NCI-H774 (cell line): ENCODE results near the gene SLC29A1.

Experiments used
- DNase-seq: peaks from one replicate; lab custom pipeline; 2025; lab: John Stamatoyannopoulos, UW

The SLC29A1 gene

DNA sequence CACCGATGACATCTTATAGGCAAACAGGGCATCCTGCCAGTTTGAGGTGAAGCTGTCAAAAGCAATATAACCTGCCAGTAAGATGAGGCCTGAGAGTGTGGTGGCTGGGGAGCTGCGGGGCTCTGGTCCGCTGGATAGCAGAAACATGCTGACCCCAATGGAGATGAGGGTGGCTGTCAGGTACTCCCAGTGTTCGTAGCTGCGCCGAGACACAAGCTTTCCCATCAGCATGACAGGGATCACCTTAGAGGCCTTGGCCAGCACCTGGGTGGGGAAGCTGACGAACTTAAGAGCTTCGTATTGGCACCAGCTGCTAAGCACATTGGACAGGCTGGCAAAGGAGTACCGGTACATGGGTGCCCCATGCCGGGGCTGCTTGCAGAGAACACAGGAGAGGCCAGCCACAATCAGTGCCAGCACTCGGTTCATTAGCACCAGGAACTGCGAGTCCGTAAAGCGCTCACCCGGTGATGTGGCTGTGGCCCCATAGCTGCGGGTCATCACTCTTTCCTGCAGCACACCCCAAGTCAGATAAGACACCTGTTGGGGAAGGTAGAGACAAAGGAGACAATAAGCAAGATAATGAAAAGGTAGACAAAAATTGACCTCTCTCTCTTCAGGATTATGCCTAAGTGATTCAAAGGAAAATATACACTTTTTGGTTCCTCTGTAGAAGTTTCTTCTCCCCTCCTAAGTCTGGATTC lies 31.9 kb downstream of the SLC29A1 start:
- DNase-seq = no peak

DNA sequence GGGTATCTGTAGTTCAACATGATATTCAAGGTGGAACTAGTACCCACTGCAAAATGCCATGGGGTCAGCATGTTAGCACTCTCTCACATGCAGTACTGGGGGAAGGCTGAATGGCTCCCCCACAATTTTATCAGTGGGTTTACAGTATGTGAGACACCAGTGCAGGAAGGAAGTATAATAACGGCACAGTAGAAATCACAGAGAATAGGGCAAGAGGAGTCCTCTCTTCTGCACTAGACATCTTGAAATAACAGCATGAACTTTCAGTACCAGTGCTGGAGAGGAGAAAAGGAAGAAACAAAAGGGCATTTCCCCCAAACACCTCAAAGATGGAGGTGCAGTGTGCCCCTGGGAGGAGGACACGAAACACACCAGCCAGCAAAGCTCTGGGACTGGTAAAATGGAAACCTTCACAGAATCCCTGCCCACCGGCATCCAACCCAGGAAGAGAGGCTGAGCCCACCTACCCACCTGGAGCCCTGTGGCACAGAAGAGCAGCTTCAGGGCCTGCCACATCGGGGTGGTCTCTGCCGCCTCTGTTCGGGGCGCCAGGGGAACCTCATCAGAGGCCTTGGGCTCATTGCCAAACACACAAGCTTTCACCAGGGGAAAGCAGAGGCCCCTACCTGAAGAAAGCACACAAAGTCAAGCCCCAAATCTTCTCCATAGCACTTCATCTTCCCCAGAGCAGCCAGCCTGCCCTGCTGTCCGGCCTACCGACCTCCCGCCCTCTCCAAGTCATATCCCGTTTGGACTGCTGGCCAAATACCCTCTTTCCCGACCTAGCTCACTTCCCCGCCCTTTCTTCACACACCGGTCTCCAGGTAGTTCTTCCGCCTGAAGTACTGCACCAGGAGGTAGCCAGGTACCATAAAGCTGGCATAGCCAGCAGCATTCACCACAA lies 32.7 kb downstream of the SLC29A1 start:
- no peak for DNase-seq

DNA sequence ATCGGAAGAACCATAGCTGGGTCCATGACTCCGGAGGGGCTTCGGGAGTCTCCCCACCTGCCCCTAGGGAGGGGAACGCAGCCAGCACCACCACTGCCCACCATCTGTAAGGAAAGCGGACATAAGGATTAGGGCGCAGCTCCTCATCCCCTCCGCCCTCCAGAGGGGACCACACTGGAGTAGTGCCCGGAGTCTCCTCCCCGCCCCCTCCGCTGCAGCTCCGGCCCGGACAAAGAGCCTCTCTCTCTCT lies 33.3 kb downstream of the SLC29A1 start:
- DNase-seq = no peak

DNA sequence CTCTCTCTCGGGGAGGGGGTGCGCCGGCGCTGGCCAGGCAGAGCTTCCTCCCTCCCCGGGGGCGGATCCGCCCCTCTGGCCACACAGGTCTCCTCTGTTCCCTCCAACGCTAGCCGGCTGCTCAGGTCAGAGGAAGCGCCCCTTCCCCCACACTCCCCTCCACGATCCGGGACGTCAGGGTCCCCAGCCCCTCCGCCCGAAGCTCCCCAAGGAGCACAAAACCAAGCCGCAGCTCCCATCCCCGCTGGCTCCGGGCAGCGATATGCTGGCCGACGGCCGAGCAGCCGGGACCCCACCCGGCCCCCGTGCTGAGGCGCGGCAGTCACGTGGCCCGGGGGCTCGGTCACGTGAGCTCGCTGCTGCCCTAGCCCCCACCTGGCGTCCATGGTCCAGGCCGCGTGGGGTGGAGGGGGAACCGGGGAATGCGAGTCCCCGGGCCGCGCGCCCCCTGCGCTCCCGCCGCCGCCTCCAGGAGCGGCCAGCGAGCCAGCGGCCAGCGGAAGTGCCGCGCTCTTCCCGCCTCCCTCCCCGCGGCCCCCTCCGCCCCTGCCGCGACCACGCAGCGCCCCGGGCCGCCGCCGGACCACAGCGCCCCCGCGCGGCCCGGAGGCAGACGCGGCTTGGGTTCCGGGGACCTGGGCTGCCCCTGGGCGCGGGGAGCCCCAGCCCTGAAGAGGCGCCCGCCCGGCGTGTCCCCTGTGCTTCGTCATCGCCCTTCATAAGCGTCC lies 33.8 kb downstream of the SLC29A1 start, which contains the start of gene SLC35B2:
SLC35B2 (minus strand) TSS at position 504 of the 728 bp plus-strand sequence; CDS start at position 386, 118 bp downstream.
- peak; percentile 53 for DNase-seq

DNA sequence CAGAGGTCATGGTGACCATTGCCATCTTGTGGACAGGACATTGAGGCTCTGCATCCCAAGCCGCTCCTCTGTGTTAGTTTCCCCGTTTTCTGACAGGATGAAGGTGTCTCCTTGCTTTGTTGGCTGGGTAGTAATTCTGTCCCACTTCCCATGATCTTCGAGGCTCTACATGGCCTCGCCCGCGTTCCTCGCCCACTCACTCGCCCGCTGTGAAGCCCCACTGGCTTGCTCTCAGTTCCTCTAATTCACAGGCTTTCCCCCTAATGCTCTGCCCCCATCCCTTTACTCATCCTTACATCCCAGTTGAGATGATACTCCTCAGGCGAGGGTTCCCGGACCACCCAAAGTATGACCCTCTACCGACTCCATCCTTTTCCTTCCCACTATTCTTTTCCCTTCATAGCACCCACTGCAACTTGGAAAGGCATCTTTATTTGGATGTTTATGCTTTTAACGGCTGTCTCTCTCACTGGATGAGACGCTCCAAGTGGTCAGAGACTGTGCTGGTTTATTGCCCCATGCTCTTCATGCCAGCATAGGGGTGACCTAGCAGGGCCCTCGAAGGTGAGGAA lies 34.4 kb downstream of the SLC29A1 start:
- no peak for DNase-seq

DNA sequence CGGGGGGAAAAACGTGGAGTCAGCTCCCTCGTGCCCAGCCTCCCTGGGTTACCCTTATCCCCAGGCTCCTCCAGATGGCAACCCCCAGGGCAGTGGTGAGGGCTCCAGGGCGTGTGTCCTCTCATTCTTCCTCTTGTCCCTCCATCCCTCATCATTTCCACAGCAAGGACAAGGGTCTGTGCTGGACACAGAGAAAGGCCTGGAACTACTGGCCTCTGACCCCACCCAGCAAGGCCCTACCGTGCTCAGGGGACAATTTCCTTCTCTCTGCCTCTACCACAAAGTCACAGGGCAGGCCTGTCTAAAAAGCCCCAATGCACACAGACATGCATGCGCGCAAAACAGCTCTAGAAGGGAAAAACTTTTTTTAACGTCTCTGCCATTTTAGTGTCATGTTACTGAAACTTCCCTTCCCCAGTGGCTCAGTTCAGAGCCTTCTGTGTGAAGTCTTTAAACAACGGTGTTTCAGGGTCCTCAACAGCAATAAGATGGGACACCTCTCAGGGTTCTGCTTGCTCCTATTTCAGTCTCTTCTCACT lies 35.0 kb downstream of the SLC29A1 start:
- DNase-seq = no peak

DNA sequence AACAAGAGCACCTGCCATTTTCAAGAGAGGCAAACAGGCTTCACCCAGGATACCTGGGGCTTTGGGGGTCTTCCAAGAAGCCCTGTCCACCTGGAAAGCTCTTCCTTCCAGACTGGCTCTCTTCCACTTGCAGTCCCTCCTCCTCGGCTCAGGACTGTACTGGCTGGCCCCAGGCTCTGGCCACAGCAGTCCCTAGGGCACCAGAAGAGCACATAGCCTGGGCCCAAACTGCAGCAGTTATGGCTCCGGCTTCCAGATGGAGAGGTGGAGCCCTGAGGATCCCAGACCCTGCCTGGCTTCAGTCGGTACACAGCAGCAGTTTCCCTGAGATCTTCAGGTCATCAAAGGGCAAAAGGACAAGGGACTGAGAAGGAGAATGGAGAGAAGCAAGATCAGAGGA lies 35.5 kb downstream of the SLC29A1 start:
- DNase-seq = no peak

DNA sequence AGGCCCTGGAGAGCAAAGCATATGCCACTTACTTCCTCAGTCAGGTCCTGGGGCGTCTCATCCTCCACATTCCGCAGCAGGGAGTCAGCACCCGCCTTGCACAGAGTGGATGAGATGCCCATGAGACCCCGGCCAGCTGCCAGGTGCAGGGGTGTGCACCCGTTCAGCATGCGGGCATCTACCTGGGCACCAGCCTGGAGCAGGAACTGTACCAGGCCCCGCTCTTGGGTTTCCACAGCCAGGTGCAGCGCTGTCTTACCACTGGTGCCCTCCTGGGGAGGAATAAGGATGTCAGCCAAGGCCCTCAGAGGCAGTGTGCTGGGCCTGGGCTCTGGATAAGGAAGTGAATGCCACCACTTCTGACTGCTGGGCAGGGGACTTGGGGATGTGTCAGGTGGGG lies 36.6 kb downstream of the SLC29A1 start:
- DNase-seq = no peak

DNA sequence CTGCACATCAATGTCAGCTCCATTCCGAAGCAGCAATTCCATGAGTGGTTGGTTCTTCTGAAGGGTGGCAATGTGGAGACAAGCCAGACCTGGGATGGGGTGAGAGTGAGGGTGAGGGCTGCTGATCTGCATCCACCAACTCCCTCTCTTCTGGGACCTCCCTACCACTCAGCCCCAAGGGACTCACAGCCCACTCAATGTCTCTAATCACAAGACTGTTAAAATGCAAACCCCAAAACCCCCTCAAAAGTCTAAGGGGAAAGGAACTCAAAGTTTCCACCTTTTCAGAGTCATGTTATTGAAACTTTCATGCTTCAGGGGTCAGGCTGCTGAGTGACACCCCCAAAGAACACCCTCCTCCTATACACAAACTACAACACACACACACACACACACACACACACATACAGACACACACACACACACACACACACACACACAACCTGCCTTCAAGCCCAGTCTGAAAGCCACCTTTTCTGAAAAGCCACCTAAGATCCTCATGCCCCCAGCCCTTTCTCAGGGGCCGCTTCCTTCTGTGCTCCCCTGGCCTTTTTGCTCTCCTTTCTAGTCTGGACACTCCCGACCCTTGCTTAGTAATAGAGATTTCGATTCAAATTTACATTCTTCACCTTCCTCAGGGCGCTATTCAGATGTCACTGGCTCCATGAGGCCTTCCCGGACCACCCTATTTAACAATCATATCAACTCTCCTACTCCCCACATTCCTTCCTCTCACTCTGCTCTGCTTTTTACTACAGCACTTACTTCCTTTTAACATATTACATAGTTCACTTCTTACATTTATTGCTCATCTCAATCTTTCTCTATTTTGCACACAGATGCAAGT lies 37.3 kb downstream of the SLC29A1 start:
- no peak for DNase-seq

DNA sequence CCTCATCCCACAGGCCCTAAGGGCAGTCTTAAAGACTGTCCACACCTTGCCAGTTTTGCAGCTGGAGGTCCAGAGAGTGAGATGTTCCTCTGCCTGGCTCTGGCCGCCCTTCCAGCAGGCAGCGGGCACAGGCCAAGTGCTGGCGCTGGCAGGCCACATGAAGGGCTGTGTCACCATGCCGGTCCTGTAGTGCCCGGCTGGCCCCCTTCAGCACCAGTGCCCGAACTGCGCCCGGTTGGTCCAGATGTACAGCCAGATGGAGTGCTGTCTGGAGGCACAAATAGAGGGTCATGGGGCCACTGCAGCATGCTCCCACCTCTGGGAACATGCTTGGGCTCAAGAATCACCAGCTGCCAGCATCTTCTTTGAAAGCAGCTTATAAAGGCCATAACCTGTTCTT lies 38.2 kb downstream of the SLC29A1 start:
- DNase-seq = no peak

DNA sequence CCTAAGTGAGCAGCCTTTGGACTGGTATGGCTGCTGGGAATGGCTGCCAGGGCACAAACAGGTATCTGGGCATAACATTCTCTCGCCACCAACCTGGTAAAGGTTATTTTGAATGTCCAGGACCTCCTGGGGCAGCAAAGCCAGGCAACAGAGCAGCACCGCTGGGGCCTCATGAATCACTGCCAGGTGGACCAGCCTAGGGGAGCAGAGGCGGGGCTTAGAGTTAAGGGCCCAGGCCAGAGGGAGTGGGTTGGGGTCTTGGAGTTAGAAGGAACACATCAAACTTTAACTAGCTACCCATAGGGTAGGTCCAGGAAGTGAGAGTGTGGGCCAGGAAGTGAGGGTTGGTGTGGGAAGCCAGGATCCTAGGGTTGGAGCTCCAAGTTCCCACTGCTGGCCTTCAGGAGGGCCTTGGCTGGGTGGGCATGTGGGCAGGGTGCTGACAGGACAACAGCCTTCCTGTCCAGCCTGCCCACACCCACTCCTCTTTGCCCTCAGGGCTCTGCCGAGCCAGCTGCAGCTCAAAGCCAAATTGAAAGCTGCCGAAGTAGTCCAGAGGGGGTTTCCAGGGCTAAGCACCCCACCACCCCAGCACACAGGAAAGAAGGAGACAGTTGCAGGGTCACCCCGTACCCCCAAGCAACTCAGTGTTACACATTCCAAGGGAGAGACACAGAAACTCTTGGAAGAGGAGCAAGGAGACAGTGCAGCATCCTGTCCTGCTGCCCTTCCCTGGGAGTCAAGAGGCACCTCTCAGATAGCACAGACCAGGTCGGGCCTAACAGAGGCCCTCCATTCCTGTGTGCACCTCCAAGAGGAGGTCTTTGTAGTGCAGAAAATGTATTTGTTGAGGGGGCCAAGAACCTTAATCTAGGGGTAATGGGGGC lies 39.3 kb downstream of the SLC29A1 start:
- DNase-seq = no peak

DNA sequence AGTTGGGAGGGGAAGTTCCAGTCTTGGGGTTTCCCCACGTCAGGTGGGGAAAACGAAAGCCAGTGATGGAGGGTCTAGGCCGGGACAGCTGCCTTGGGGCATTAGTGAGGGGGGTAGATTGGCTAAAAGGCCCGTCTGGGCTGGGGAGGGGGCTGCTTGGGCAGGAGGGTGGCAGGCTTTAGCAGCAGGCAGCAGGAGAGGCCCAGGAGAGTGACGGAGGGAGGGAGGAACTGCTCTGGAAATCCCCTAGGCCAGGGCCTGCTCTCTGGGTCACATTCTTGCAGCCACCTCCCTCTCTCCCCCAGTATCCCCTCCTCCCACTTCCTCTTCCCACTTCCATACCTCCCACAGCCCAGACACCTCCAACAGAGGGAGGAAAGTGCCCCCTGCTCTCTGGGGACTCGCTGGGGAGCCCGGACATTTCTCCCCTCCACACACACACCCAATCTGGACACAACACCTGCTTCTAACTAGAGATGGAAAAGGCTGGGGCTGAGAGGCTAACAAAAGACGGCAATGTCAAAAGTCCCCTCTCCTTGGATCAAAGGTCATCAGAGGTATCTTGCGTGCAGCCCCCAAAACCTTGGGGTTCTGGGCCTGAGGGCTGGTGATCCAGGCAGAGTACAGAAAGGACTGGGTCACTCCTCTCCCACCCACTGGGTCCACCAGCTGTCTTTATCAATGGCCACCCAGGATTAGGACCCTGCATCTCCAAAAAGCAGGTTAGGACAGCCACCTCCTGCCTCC lies 40.1 kb downstream of the SLC29A1 start:
- no peak for DNase-seq

DNA sequence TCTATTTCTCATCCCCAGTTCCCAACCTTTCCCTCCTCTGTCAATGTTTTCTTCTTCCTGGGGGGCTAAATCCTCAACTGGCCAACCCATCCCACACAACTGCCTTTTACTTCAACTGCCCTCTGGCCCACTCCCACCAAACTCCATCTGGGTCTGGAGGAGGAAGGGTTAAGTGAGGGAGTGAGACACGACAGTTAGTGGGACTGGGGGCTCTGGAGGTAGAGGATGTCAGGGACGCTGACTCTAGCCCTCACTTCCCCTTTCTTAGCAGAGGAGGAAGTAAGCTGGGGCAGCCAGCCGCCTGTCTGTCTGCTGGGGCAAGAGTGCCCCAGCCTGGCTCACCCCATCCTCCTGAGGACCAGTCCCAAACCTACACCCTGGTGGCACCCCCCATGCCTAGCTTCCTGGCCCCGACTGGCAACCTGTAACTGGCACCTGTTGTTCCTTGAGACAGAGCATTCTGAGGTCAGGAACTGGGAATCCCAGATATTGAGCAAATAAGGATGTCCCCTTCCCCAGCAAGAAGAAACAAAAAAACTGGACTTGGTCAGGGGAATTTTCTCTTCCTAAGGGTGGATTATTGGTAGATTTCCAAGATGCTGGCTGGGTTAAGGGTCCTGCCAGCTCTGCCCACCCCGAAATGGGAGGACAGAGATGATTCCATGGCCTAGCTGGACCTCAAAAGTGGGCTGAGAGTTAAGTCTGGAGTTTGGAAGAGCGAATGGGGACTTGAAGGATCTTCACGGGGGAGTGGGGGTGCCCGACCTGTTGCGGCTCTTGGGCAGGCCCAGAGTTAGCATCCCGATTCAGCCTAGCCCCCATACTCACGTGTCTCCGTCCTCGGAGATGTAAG lies 41.0 kb downstream of the SLC29A1 start:
- DNase-seq = no peak

DNA sequence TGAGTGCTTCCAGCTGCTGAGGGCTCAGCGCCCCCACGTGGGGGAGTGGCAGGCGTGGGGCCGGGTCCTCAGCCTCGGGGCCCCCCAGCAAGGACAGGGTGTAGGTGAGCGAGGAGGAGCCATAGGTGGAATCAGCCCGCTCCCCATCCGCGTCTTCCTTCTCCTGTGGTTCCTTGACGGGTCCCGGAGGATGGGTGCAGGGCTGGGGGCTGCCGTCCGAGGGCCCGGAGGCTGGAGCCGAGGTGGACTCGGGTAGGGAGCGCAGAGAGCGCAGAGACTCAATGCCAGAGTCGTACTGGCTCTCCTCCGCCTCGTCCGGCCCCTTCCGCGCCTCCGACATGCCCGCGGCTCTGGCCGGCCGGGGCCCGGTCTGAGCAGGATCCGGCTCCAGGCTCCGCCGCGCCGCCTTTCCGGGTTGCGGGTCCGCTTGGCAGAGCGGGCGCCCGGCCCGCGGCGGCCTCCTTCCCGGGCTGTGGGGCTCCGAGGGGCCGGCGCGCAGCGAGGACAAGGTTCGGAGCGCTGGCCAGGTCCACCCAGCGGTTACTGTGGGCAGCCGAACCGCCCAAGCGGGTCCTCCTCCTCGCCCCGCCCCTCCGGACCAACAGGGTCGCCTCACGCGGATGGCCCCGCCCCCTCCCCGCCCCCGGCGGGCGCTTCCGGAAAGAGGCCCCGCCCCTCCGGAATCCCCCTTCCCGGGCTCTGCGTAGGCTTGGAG lies 41.8 kb downstream of the SLC29A1 start, which contains the start of gene NFKBIE:
NFKBIE (minus strand) TSS at position 545 of the 715 bp plus-strand sequence; CDS start at position 340, 205 bp downstream.
- DNase-seq = peak; percentile 80

DNA sequence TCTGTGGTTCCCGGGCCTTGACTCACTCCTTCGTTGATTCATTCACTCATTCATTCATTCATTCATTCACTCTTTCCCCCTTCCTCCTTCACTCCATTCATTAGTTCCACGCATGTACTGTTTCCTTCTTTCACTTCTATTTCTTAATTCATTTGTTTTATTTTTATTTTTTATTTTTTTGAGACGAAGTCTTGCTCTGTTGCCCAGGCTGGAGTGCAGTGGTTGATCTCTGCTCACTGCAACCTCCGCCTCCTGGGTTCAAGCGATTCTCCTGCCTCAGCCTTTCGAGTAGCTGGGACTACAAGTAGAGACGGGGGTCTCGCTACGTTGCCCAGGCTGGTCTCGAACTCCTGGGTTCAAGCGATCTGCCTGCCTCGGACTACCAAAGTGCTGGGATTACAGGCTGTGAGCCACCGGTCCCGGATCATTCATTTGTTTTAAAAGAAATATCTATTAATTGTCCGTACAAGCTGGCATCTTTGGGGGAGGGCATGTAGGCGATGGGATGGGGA lies 42.4 kb downstream of the SLC29A1 start:
- no peak for DNase-seq

DNA sequence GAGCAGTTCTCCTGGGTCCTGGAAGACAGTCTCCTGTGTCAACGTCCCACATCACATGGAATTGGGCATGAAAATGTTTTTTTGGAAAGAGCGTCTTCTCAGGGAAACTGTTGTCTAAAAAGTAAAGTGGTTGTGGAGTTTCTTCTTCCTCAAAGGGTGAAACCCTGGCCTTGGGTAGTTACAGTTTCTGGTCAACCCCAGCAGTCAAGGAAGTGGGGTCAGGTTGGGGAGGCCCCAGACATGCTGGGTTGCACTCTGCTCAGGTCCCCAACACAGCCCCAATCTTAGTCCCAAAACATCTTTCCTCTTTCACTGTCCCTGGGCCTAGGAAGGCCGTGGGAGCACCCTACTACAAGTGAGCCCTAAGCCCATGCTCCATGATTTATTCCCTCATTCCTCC lies 43.0 kb downstream of the SLC29A1 start:
- no peak for DNase-seq

DNA sequence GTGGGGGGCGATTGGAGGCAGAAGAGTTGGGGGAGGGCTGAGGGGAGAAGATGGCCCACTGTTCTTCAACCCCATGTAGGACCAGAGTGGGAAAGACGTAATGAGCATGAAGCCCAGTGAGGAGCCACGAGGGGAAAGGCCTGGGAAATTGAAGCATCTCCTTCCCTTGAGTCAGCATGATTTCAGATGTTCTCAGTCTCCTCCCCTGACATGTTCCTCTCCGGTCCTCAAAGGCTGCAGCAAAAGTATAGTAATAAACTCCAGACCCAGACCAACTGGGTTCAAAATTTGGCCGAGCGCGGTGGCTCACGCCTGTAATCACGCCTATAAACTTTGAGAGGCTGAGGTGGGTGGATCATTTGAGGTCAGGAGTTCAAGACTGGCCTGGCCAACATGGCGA lies 43.9 kb downstream of the SLC29A1 start:
- DNase-seq = no peak
